ENCODE measurements around the gene TTF1. TPM values are rescaled to one million over a fixed set of nuclear protein-coding genes. Genes with fewer than 3 reads are reported as not detected.
A peak's percentile ranks its signal among the peaks of the same experiment; 100 is the strongest.

TTF1 gene
- total RNA-seq, 1 donor from 2014 or later = 22.3 TPM

GRCh38 chr9:132369421-132369820 is 37.2 kb downstream of the TTF1 start:
- no peaks in the 10 kb centered on the region for H3K9me3 Mint-ChIP-seq (ENCODE audit: unreplicated experiment)

GRCh38 chr9:132367613-132368313 is 38.9 kb downstream of the TTF1 start:
- Mint-ChIP-seq H3K9me3 (ENCODE audit: unreplicated experiment) (no peaks in the 10 kb centered on the region), H3K4me1 (ENCODE audit: unreplicated experiment) (peaks cover 55% of the 10 kb centered on the region), H3K27me3 (ENCODE audit: unreplicated experiment) (no peaks in the 10 kb centered on the region), H3K36me3 (ENCODE audit: low read depth, unreplicated experiment) (peaks cover 6% of the 10 kb centered on the region), H3K27ac (ENCODE audit: unreplicated experiment) (peak overlapping the region; percentile 100), H3K4me3 (ENCODE audit: unreplicated experiment) (no peak overlapping the region)
- no peak for TF ChIP-seq CTCF (IDR thresholded peaks at IDR 0.05; ENCODE audit: unreplicated experiment)
- no peak for DNase-seq (ENCODE audit: low spot score)

More at GRCh38 chr9:132369421-132369820, 37.2 kb downstream of the TTF1 start:
- Mint-ChIP-seq H3K4me3 (ENCODE audit: unreplicated experiment) (peak overlapping the region; percentile 65), H3K27ac (ENCODE audit: unreplicated experiment) (peak overlapping the region; percentile 100), H3K27me3 (ENCODE audit: unreplicated experiment) (peaks cover 3% of the 10 kb centered on the region), H3K4me1 (ENCODE audit: unreplicated experiment) (peaks cover 63% of the 10 kb centered on the region), H3K36me3 (ENCODE audit: low read depth, unreplicated experiment) (peaks cover 6% of the 10 kb centered on the region)
- no peak for TF ChIP-seq CTCF (IDR thresholded peaks at IDR 0.05; ENCODE audit: unreplicated experiment)
- no peak for DNase-seq (ENCODE audit: low spot score)

GRCh38 chr9:132366481-132366880 is 40.2 kb downstream of the TTF1 start:
- H3K4me1 Mint-ChIP-seq (ENCODE audit: unreplicated experiment) = peaks cover 42% of the 10 kb centered on the region
- no peaks in the 10 kb centered on the region for H3K9me3 Mint-ChIP-seq (ENCODE audit: unreplicated experiment)
- no peak for TF ChIP-seq CTCF (IDR thresholded peaks at IDR 0.05; ENCODE audit: unreplicated experiment)
- no peak for DNase-seq (ENCODE audit: low spot score)
- no peak overlapping the region for H3K4me3 Mint-ChIP-seq (ENCODE audit: unreplicated experiment)
- H3K27me3 Mint-ChIP-seq (ENCODE audit: unreplicated experiment) = no peaks in the 10 kb centered on the region
- no peak overlapping the region for H3K27ac Mint-ChIP-seq (ENCODE audit: unreplicated experiment)
- no peaks in the 10 kb centered on the region for H3K36me3 Mint-ChIP-seq (ENCODE audit: low read depth, unreplicated experiment)

- Mint-ChIP-seq H3K27ac (ENCODE audit: unreplicated experiment) (no peak overlapping the region), H3K4me3 (ENCODE audit: unreplicated experiment) (no peak overlapping the region), H3K36me3 (ENCODE audit: low read depth, unreplicated experiment) (no peaks in the 10 kb centered on the region), H3K27me3 (ENCODE audit: unreplicated experiment) (no peaks in the 10 kb centered on the region), H3K9me3 (ENCODE audit: unreplicated experiment) (no peaks in the 10 kb centered on the region), H3K4me1 (ENCODE audit: unreplicated experiment) (peaks cover 38% of the 10 kb centered on the region)
- DNase-seq (ENCODE audit: low spot score) = no peak
- no peak for TF ChIP-seq CTCF (IDR thresholded peaks at IDR 0.05; ENCODE audit: unreplicated experiment)
These were observed 40.7 kb downstream of the TTF1 start for GRCh38 chr9:132365986-132366385.

- no peak overlapping the region for H3K4me3 Mint-ChIP-seq (ENCODE audit: unreplicated experiment)
- H3K9me3 Mint-ChIP-seq (ENCODE audit: unreplicated experiment) = no peaks in the 10 kb centered on the region
- H3K27ac Mint-ChIP-seq (ENCODE audit: unreplicated experiment) = no peak overlapping the region
- no peaks in the 10 kb centered on the region for H3K36me3 Mint-ChIP-seq (ENCODE audit: low read depth, unreplicated experiment)
- H3K27me3 Mint-ChIP-seq (ENCODE audit: unreplicated experiment) = no peaks in the 10 kb centered on the region
- DNase-seq (ENCODE audit: low spot score) = no peak
- peaks cover 20% of the 10 kb centered on the region for H3K4me1 Mint-ChIP-seq (ENCODE audit: unreplicated experiment)
- TF ChIP-seq CTCF (IDR thresholded peaks at IDR 0.05; ENCODE audit: unreplicated experiment) = no peak
These were observed 42.6 kb downstream of the TTF1 start for GRCh38 chr9:132364068-132364467.
